Mononuclear cell (primary cell): ENCODE measurements around the gene CYP17A1. TPM values are rescaled to one million over a fixed set of nuclear protein-coding genes. Genes with fewer than 3 reads are reported as not detected.

ENCODE experiments used
- H3K27me3 ChIP-seq: 2 replicates; pipeline ENCODE4 v1.6.0; 2011; ENCODE audit warnings: low read length, control low read depth; ENCODE audit not compliant: insufficient read depth
- H3K4me1 ChIP-seq: 2 replicates; pipeline ENCODE4 v1.5.1; 2011; ENCODE audit warnings: mild to moderate bottlenecking, low read length, control low read depth; ENCODE audit not compliant: insufficient read depth
- H3K4me3 ChIP-seq: 2 replicates; pipeline ENCODE4 v1.5.1; 2011; ENCODE audit warnings: mild to moderate bottlenecking, low read length, moderate library complexity
- H3K9me3 ChIP-seq: 2 replicates; pipeline ENCODE4 v1.5.1; 2011; ENCODE audit warnings: low read depth, mild to moderate bottlenecking, control low read depth, low read length
- total RNA-seq: library from RNA; depleted of rRNA; stranded (reverse); fragments of >200 nt; gene quantifications from one replicate; pipeline ENCODE4 v1.2.3, GENCODE V29; 2012

The CYP17A1 gene
- total RNA-seq, 1 donor = not detected

DNA sequence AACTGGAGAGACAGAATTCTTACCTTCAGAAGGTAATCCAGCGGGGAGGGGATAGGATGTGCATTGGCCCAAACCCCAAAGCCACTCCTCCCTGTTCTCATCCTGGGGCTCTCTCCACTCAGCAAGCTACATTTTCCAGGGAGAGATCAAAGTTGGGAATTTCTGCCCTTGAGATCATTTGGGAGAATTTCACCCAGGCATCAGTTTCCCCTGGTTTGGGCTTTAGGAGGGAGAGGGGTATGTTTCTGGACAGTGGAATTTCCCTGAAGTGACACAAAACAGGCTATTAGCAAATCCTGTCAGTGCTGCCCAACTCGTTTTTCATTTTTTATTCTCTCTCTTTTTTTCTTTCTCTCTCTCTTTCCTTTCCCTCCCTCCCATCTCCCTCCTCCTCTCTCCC is 35.7 kb downstream of the CYP17A1 start:
- no peaks in the 10 kb centered on the region for H3K27me3 ChIP-seq
- peaks cover 42% of the 10 kb centered on the region for H3K4me1 ChIP-seq
- no peak overlapping the region for H3K4me3 ChIP-seq
- H3K9me3 ChIP-seq = no peaks in the 10 kb centered on the region

DNA sequence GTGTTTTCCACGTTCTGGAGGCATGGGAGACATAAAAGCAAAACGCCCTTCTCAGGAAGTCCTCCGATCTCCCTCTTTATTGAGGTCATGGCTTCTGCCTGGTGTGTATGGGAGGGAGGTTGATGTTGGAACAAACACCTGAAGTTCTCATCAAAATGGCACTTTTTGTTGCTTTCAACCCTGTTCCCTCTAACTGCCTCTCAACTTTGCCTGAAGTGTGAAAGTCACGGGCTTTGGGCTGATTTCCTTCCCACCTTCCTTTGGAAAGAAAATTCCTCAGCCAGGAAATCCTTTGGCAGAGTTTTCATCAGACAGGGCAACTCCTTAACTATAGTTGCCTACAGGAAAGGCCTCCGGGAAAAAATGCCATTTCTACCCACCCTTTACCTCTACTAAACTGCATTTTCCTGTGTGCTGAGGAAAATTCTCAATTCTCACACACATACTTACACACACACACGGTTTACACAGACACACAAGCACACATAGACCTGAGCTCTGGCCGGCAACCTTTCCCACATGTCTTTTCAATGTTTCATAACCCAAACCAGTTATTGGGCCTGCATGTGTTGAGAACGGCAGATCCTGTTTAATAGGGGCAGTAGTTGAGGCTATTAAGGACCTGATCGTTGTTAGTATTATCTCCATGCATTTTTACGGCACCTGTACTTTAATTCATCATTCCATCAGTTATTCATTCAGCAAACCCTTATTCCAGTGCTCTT is 36.4 kb downstream of the CYP17A1 start:
- Histone ChIP-seq H3K4me3 (no peak overlapping the region), H3K4me1 (peaks cover 50% of the 10 kb centered on the region), H3K9me3 (no peaks in the 10 kb centered on the region), H3K27me3 (no peaks in the 10 kb centered on the region)

DNA sequence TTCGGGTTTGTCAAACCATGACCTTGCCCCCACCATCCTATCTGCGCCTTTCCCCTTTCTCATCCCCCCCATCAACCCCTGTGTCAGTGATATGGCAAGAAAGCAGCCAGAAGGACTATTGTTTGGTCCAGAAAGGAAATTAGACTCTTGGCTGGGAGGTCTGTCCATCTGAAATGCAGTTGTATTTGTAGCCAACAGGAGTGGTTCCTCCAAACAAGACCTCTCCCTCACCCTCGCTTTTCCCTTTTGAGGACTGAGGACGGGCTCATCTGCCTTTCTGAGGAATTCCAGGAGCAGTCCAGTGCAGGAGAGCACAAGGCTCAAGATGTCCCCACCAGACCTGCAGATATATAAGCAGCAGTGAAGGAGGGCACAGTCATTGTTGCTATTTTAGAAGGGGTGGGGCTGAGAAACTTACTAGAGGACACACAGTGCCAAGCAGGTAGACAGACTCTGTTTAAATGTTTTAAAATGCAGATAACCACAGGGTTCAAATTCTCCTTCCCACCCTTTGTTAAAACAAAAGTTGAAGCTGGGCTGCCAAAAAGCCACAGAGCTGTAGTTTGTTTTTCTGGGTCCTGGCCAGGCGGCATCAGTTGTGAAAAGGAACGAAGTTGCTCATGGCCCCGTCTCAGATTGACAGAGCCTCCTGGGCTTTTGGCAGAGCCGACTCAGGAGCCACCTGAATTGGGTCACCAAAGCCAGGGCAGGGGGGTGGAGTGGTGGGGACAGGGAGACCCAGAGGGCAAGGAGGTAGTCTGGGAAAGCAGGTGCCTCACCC is 37.3 kb downstream of the CYP17A1 start:
- Histone ChIP-seq H3K4me1 (peaks cover 59% of the 10 kb centered on the region), H3K27me3 (no peaks in the 10 kb centered on the region), H3K9me3 (no peaks in the 10 kb centered on the region), H3K4me3 (no peak overlapping the region)

DNA sequence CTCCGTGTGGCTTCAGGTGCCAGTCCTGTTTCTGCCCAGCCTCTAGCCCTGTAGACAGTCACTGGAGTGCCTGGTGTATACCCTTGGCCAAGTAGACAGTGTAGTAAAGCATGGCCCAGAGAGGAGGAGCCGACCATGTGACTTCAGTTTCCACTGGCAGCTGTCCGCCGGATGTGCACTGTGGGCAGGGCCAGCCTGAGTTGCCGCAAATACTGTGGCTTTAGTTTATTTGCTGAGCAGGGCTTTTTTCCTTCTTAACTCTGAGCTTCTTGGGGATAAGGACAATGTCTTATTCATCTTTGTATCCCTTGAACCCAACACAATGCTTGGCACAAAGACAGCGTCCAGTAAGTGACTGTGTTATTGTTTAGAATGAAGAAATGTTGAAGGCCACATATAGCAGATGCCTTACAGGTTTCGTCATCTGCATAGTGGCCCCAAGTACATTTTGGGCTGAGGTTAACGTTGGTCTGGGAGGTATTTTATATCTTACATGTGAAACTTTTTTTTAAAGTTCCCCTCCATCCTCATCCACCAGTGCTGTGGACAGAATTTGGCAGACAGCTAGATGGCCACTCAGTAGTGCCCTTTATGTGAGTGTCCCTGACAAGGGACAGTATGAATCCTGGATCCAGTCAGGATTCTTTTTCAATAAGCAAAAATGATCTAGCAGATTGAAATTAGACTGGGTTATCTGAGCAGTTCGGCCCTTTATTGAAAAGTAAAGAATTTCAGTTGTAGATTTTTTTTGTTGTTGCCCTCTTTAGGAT is 40.6 kb downstream of the CYP17A1 start:
- Histone ChIP-seq H3K4me1 (peaks cover 58% of the 10 kb centered on the region), H3K4me3 (no peak overlapping the region), H3K27me3 (no peaks in the 10 kb centered on the region), H3K9me3 (no peaks in the 10 kb centered on the region)

GRCh38 chr10:102795453-102796406 is 41.5 kb downstream of the CYP17A1 start:
- H3K4me3 ChIP-seq = no peak overlapping the region
- H3K27me3 ChIP-seq = no peaks in the 10 kb centered on the region
- peaks cover 51% of the 10 kb centered on the region for H3K4me1 ChIP-seq
- no peaks in the 10 kb centered on the region for H3K9me3 ChIP-seq

- Histone ChIP-seq H3K4me3 (no peak overlapping the region), H3K27me3 (no peaks in the 10 kb centered on the region), H3K9me3 (no peaks in the 10 kb centered on the region), H3K4me1 (peaks cover 44% of the 10 kb centered on the region)
These were observed 45.3 kb downstream of the CYP17A1 start for GRCh38 chr10:102791754-102792395.

DNA sequence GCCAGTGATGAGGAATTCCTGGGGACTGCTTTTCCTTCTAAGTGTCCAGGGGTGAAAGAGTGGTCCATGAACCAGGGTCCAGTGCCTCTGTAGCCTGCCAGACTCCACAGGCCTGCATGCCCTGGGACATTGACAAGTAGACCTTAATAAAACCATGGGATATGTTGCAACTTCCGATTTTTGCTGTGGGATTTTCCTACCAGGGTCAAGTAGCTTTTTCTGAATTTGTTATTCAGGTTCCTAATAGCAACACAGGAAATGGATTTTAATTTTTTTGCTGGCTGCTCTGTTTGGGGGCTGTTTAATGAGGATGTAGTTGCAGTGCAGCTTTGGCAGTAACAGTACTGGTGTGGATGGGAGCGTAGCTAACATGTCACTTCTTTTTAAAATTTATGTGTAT is 51.4 kb downstream of the CYP17A1 start:
- H3K4me3 ChIP-seq = no peak overlapping the region
- H3K9me3 ChIP-seq = no peaks in the 10 kb centered on the region
- peaks cover 62% of the 10 kb centered on the region for H3K4me1 ChIP-seq
- H3K27me3 ChIP-seq = no peaks in the 10 kb centered on the region

DNA sequence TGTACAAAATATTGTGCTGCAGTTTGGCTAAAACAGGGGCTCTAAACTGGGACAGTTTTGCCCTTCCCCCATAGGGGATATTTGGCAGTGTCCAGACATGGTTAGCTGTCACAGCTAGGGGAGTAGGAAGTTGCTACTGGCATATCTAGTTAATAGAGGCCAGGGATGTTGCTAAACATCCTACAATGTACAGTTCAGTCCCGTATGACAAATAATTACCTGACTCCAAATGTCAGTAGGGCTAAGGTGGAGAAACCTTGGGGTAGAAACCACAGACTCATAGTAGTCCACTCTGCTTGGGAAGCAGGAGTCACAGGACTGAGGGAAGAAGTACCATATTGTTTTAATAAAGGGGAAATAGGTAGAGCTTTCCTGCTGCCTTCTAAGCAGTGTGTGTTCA is 53.6 kb downstream of the CYP17A1 start:
- peaks cover 66% of the 10 kb centered on the region for H3K4me1 ChIP-seq
- H3K9me3 ChIP-seq = no peaks in the 10 kb centered on the region
- H3K4me3 ChIP-seq = no peak overlapping the region
- H3K27me3 ChIP-seq = no peaks in the 10 kb centered on the region

GRCh38 chr10:102782673-102783551 is 54.3 kb downstream of the CYP17A1 start:
- H3K4me1 ChIP-seq = peaks cover 66% of the 10 kb centered on the region
- no peaks in the 10 kb centered on the region for H3K27me3 ChIP-seq
- no peak overlapping the region for H3K4me3 ChIP-seq
- H3K9me3 ChIP-seq = no peaks in the 10 kb centered on the region

GRCh38 chr10:102781921-102782557 is 55.2 kb downstream of the CYP17A1 start:
- Histone ChIP-seq H3K4me1 (peaks cover 64% of the 10 kb centered on the region), H3K27me3 (no peaks in the 10 kb centered on the region), H3K9me3 (no peaks in the 10 kb centered on the region), H3K4me3 (no peak overlapping the region)

DNA sequence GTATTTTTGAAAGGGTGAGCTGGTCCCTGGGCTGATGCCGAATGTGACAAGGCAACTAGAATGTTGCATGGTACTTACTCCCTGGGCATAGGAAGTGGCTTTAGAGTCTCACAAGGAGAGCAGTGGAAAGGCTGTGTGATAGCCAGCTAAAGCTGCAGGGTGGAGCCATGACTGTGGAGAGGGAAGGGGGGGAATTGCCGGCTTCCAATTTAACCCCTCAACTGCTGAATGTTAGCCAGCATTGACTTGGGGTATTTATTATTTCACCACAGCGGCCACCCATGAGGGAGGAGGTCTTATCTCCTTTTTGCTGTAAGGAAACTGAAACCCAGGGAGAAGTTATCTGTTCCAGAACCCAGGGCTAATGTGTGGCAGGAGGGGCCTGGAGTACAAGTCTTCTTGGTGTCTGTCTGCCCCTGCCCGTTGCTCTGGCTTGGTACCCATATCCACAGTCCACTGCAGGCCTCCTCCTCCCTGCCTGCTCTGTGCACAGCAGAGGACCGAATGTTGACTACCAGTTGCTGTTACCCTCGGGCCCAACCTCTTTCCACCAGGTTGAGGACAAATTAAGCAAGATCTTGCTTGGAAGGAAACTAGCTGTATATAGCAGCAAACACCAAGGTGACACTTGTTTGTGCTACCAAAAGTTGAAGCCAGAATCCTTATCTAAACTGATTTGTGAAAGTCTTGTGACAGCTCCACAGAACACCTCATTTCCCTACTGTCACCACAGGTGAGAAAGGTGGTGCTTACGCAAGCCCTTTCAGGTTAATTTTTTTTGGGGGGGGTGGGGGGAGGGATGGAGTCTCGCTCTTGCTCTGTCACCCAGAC is 55.9 kb downstream of the CYP17A1 start:
- Histone ChIP-seq H3K9me3 (no peaks in the 10 kb centered on the region), H3K4me3 (no peak overlapping the region), H3K27me3 (no peaks in the 10 kb centered on the region), H3K4me1 (peaks cover 64% of the 10 kb centered on the region)
